ENCODE measurements around the gene CDC42EP2.

The CDC42EP2 gene

DNA sequence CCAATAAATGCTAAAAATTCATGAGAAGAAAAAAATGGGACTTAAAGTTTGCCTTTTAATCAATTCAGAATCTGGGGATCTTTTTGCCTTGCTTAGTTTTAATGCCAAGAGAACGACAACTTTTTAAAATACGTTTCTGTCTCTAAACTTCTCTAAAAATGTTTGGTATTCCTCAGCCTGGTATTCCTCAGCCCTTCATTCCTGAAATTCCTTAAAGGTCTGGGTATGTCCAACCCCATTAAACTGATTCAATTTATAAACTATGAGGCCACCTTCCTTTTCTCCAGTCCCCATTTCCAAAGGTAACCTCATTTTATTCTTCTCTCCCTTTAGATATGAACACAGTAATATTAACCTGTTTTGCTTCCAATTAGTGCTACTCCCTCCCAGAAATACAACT, 36.3 kb upstream of the CDC42EP2 start:
- DNase-seq (ENCODE audit: extremely low read depth, insufficient read length): no peak
- TF ChIP-seq, protein P1, sequence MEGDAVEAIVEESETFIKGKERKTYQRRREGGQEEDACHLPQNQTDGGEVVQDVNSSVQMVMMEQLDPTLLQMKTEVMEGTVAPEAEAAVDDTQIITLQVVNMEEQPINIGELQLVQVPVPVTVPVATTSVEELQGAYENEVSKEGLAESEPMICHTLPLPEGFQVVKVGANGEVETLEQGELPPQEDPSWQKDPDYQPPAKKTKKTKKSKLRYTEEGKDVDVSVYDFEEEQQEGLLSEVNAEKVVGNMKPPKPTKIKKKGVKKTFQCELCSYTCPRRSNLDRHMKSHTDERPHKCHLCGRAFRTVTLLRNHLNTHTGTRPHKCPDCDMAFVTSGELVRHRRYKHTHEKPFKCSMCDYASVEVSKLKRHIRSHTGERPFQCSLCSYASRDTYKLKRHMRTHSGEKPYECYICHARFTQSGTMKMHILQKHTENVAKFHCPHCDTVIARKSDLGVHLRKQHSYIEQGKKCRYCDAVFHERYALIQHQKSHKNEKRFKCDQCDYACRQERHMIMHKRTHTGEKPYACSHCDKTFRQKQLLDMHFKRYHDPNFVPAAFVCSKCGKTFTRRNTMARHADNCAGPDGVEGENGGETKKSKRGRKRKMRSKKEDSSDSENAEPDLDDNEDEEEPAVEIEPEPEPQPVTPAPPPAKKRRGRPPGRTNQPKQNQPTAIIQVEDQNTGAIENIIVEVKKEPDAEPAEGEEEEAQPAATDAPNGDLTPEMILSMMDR (IDR thresholded peaks at IDR 0.05; ENCODE audit: insufficient read depth, low read length, poor library complexity, severe bottlenecking): no peak
- peaks cover 18% of the 10 kb centered on the region for H3K36me3 ChIP-seq (ENCODE audit: control insufficient read depth, insufficient read depth, low read length)
- H3K4me3 ChIP-seq (replicated peaks; ENCODE audit: low read depth, low read length): no peak overlapping the region
- H3K27me3 ChIP-seq (replicated peaks; ENCODE audit: control insufficient read depth, insufficient read depth, low read length): no peaks in the 10 kb centered on the region

DNA sequence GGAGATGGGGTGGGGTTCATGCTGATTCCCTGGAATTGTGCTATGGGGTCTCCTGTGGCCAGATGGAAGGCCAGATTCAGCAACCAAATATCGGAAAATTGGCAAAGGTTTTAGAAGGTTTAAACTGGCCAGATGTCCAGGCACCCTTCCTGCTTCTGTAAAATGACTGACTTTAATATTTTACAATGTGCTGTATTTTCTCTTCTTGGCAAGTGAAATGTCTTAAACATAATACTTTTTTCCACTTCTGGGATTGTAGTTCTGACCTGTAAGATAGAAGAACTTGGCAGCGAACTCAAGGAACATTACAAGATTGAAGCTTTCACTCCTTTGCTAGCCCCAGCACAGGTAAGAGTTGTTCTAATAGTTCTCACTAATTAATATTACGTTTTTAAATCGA, 35.4 kb upstream of the CDC42EP2 start:
- H3K36me3 ChIP-seq (ENCODE audit: control insufficient read depth, insufficient read depth, low read length): peaks cover 18% of the 10 kb centered on the region
- TF ChIP-seq, protein P1 (IDR thresholded peaks at IDR 0.05; ENCODE audit: insufficient read depth, low read length, poor library complexity, severe bottlenecking): no peak
- no peaks in the 10 kb centered on the region for H3K27me3 ChIP-seq (replicated peaks; ENCODE audit: control insufficient read depth, insufficient read depth, low read length)
- DNase-seq (ENCODE audit: extremely low read depth, insufficient read length): no peak
- H3K4me3 ChIP-seq (replicated peaks; ENCODE audit: low read depth, low read length): no peak overlapping the region

GRCh38 chr11:65279741-65280440, 34.8 kb upstream of the CDC42EP2 start:
- peaks cover 18% of the 10 kb centered on the region for H3K36me3 ChIP-seq (ENCODE audit: control insufficient read depth, insufficient read depth, low read length)
- H3K4me3 ChIP-seq (replicated peaks; ENCODE audit: low read depth, low read length): no peak overlapping the region
- no peak for DNase-seq (ENCODE audit: extremely low read depth, insufficient read length)
- no peaks in the 10 kb centered on the region for H3K27me3 ChIP-seq (replicated peaks; ENCODE audit: control insufficient read depth, insufficient read depth, low read length)
- TF ChIP-seq, protein P1 (IDR thresholded peaks at IDR 0.05; ENCODE audit: insufficient read depth, low read length, poor library complexity, severe bottlenecking): no peak

GRCh38 chr11:65280646-65281045, 34.0 kb upstream of the CDC42EP2 start:
- Histone ChIP-seq H3K27me3 (replicated peaks; ENCODE audit: control insufficient read depth, insufficient read depth, low read length) (no peaks in the 10 kb centered on the region), H3K4me3 (replicated peaks; ENCODE audit: low read depth, low read length) (no peak overlapping the region), H3K36me3 (ENCODE audit: control insufficient read depth, insufficient read depth, low read length) (peaks cover 18% of the 10 kb centered on the region)
- no peak for DNase-seq (ENCODE audit: extremely low read depth, insufficient read length)
- TF ChIP-seq, protein P1 (IDR thresholded peaks at IDR 0.05; ENCODE audit: insufficient read depth, low read length, poor library complexity, severe bottlenecking): no peak

DNA sequence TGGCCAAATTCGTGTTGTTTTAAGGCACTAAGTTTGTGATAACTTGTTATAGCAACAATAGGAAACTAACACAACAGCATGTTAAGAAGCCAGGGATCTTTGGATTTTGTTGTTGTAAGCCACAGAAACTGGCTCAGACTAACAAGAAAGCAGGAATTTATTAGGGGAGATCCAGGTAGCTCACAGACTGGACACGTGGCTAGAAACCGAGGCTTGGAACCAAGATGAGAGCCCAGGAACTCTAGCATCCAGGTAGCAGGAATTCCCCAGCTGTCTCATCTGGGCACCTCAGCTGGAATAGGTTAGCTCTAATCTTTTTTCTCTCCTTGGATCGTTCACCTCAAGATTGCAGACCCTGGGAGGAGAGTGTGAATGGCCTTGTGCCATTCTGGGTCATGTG, 28.0 kb upstream of the CDC42EP2 start:
- peaks cover 28% of the 10 kb centered on the region for H3K36me3 ChIP-seq (ENCODE audit: control insufficient read depth, insufficient read depth, low read length)

More for the DNA sequence above, 28.0 kb upstream of the CDC42EP2 start:
- no peak overlapping the region for H3K4me3 ChIP-seq (replicated peaks; ENCODE audit: low read depth, low read length)
- no peaks in the 10 kb centered on the region for H3K27me3 ChIP-seq (replicated peaks; ENCODE audit: control insufficient read depth, insufficient read depth, low read length)
- TF ChIP-seq, protein P1 (IDR thresholded peaks at IDR 0.05; ENCODE audit: insufficient read depth, low read length, poor library complexity, severe bottlenecking): no peak
- no peak for DNase-seq (ENCODE audit: extremely low read depth, insufficient read length)
